Cardiac muscle cell (in vitro differentiated cells and primary cell): Measurements from ENCODE around the gene ADH4. TPM values are rescaled to one million over a fixed set of nuclear protein-coding genes. Genes with fewer than 3 reads are reported as not detected.

Source experiments
- DNase-seq, 2 donors: peaks; one replicate each; pipeline versions ENCODE4 v3.0.0 to v3.0.0-alpha.2; 2010 to 2017; ENCODE audit warnings: low read depth in 1 of 2, low spot score in 1 of 2
- H3K27ac ChIP-seq: fragments of 200-600 bp; sonication (generic); 2 replicates; pipeline ENCODE4 v1.5.1; 2016
- H3K27me3 ChIP-seq: fragments of 200-600 bp; sonication (generic); 2 replicates; pipeline ENCODE4 v1.6.0; 2016; ENCODE audit warnings: control low read depth
- H3K36me3 ChIP-seq: fragments of 200-600 bp; sonication (generic); 2 replicates; pipeline ENCODE4 v1.5.1; 2016; ENCODE audit warnings: control low read depth
- H3K4me1 ChIP-seq: fragments of 200-600 bp; sonication (generic); 2 replicates; pipeline ENCODE4 v1.8.1; 2017; ENCODE audit warnings: low read depth, mild to moderate bottlenecking, mixed run types
- H3K4me3 ChIP-seq: fragments of 200-600 bp; sonication (generic); 2 replicates; pipeline ENCODE4 v1.5.1; 2016; ENCODE audit warnings: mild to moderate bottlenecking
- H3K9me3 ChIP-seq: fragments of 200-600 bp; sonication (generic); 2 replicates; pipeline ENCODE4 v1.5.1; 2017; ENCODE audit warnings: low read depth, mild to moderate bottlenecking, control low read depth
- polyA plus RNA-seq: library from polyadenylated mRNA; unstranded; fragments of >200 nt; fragmentation: Nextera tagmentation; extraction: Ambion mirVana; gene quantifications from 2 replicates; pipeline ENCODE4 v1.2.1, GENCODE V29; 2016
- total RNA-seq: library from RNA; depleted of rRNA; stranded (reverse); fragments of >200 nt; gene quantifications from 2 replicates; pipeline ENCODE4 v1.2.3, GENCODE V29; 2016
- TF ChIP-seq, protein P1 (sequence below): IDR thresholded peaks from 2 replicates; pipeline ENCODE4 v1.5.1; 2012; ENCODE audit warnings: low read depth, mild to moderate bottlenecking, low read length

The ADH4 gene
- total and polyA plus RNA-seq, 2 experiments from 2014 or later: 0.42 TPM; not detected in 1

- Histone ChIP-seq H3K36me3 (no peaks in the 10 kb centered on the region), H3K27me3 (no peaks in the 10 kb centered on the region), H3K4me1 (no peaks in the 10 kb centered on the region), H3K4me3 (no peak overlapping the region), H3K27ac (no peak overlapping the region), H3K9me3 (no peaks in the 10 kb centered on the region)
- peak in 1 of 2 donors; percentile 7 for DNase-seq
- TF ChIP-seq, protein P1, sequence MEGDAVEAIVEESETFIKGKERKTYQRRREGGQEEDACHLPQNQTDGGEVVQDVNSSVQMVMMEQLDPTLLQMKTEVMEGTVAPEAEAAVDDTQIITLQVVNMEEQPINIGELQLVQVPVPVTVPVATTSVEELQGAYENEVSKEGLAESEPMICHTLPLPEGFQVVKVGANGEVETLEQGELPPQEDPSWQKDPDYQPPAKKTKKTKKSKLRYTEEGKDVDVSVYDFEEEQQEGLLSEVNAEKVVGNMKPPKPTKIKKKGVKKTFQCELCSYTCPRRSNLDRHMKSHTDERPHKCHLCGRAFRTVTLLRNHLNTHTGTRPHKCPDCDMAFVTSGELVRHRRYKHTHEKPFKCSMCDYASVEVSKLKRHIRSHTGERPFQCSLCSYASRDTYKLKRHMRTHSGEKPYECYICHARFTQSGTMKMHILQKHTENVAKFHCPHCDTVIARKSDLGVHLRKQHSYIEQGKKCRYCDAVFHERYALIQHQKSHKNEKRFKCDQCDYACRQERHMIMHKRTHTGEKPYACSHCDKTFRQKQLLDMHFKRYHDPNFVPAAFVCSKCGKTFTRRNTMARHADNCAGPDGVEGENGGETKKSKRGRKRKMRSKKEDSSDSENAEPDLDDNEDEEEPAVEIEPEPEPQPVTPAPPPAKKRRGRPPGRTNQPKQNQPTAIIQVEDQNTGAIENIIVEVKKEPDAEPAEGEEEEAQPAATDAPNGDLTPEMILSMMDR: no peak
Measured at GRCh38 chr4:99135541-99136162, 8.4 kb downstream of the ADH4 start.

DNA sequence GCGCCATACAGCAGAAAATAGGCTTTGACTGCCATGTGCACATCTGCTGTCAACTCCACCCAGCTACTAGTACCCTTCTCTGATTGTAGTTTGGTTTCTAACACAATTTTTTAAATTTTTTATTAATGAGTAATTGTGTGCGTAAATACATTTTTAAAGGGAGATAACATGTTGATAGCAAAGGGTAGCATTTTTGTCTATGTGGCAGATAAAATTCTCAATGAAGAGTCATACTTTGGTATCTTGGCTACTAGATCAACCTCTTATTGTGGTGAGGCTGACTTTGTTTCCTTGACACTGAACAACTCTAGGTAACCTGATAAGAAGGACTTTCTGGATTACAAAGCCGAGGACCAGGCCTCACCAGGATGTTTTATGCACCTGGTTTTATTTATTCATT is 9.5 kb downstream of the ADH4 start:
- Histone ChIP-seq H3K4me1 (no peaks in the 10 kb centered on the region), H3K4me3 (no peak overlapping the region), H3K27me3 (no peaks in the 10 kb centered on the region), H3K9me3 (no peaks in the 10 kb centered on the region), H3K36me3 (no peaks in the 10 kb centered on the region), H3K27ac (no peak overlapping the region)
- peak in 1 of 2 donors; percentile 47 for DNase-seq
- TF ChIP-seq, protein P1: no peak

DNA sequence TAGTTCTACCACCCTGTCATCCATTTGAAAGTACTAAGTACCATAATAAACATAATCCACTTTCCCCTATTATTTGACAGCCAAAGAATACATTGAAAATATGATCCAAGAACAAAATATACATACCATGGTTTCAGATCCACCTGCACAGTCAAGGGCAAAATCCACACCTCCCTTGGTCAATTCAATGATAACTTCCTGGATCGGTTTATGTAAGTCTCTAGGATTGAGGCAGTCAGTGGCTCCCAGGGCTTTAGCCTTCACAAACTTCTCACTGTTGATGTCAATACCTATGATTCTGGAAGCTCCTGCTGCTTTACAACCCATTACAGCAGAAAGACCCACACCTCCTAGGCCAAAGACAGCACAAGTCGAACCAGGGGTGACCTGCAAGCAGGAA is 12.7 kb downstream of the ADH4 start:
- no peaks in the 10 kb centered on the region for H3K27me3 ChIP-seq
- H3K9me3 ChIP-seq: no peaks in the 10 kb centered on the region
- no peak overlapping the region for H3K4me3 ChIP-seq
- no peak overlapping the region for H3K27ac ChIP-seq
- H3K4me1 ChIP-seq: no peaks in the 10 kb centered on the region
- H3K36me3 ChIP-seq: no peaks in the 10 kb centered on the region
- TF ChIP-seq, protein P1: no peak
- DNase-seq: no peak

GRCh38 chr4:99126376-99126775 is 17.7 kb downstream of the ADH4 start:
- H3K27me3 ChIP-seq: no peaks in the 10 kb centered on the region
- H3K36me3 ChIP-seq: no peaks in the 10 kb centered on the region
- TF ChIP-seq, protein P1: no peak
- no peak overlapping the region for H3K27ac ChIP-seq
- H3K4me3 ChIP-seq: no peak overlapping the region
- DNase-seq: no peak
- H3K9me3 ChIP-seq: no peaks in the 10 kb centered on the region
- no peaks in the 10 kb centered on the region for H3K4me1 ChIP-seq

- Histone ChIP-seq H3K27ac (no peak overlapping the region), H3K4me1 (no peaks in the 10 kb centered on the region), H3K4me3 (no peak overlapping the region), H3K36me3 (no peaks in the 10 kb centered on the region), H3K27me3 (no peaks in the 10 kb centered on the region), H3K9me3 (no peaks in the 10 kb centered on the region)
- TF ChIP-seq, protein P1: no peak
- DNase-seq: no peak
Measured at GRCh38 chr4:99121008-99121407, 23.1 kb downstream of the ADH4 start.
